Trophoblast cell (in vitro differentiated cells and primary cell): ENCODE results near the gene SORCS1.
A peak's percentile ranks its signal among the peaks of the same experiment; 100 is the strongest.

Experiments used
- DNase-seq, 2 donors: peaks; one replicate each; pipeline ENCODE4 v3.0.0-alpha.2; 2016
- H2AFZ ChIP-seq: 2 replicates; pipeline ENCODE4 v1.6.1; 2013; ENCODE audit warnings: low read length, moderate library complexity, mild to moderate bottlenecking; ENCODE audit not compliant: insufficient read depth, poor library complexity
- H2AK5ac ChIP-seq: 2 replicates; pipeline ENCODE4 v1.6.1; 2013; ENCODE audit warnings: mild to moderate bottlenecking, low read length
- H2BK120ac ChIP-seq: 2 replicates; pipeline ENCODE4 v1.6.1; 2013; ENCODE audit warnings: low read length, mild to moderate bottlenecking, moderate library complexity; ENCODE audit not compliant: insufficient read depth, poor library complexity
- H2BK12ac ChIP-seq: 2 replicates; pipeline ENCODE4 v1.6.1; 2013; ENCODE audit warnings: mild to moderate bottlenecking, low read length, moderate library complexity
- H2BK5ac ChIP-seq: 2 replicates; pipeline ENCODE4 v1.6.1; 2013; ENCODE audit warnings: low read length, low read depth, moderate library complexity, mild to moderate bottlenecking; ENCODE audit not compliant: poor library complexity
- H3K14ac ChIP-seq: 2 replicates; pipeline ENCODE4 v1.6.1; 2013; ENCODE audit warnings: mild to moderate bottlenecking, low read length
- H3K18ac ChIP-seq: 2 replicates; pipeline ENCODE4 v1.6.1; 2013; ENCODE audit warnings: mild to moderate bottlenecking, low read length
- H3K23ac ChIP-seq: 2 replicates; pipeline ENCODE4 v1.6.1; 2013; ENCODE audit warnings: low read length
- H3K27ac ChIP-seq: 2 replicates; pipeline ENCODE4 v1.5.1; 2013; ENCODE audit warnings: low read depth, mild to moderate bottlenecking, inconsistent platforms, low read length, moderate library complexity
- H3K27me3 ChIP-seq: 2 replicates; pipeline ENCODE4 v1.6.1; 2013; ENCODE audit warnings: inconsistent platforms, mild to moderate bottlenecking, low read length, moderate library complexity; ENCODE audit not compliant: insufficient read depth
- H3K36me3 ChIP-seq, 2 experiments: 1 replicate in 1 of 2; 2 replicates in 1 of 2; pipeline ENCODE4 v1.6.1; 2013; ENCODE audit warnings: low read length in 2 of 2, mild to moderate bottlenecking in 2 of 2, moderate library complexity in 1 of 2; ENCODE audit not compliant: insufficient read depth in 2 of 2, control insufficient read depth in 1 of 2
- H3K4ac ChIP-seq: 2 replicates; pipeline ENCODE4 v1.6.1; 2013; ENCODE audit warnings: low read depth, mild to moderate bottlenecking, low read length, moderate library complexity
- H3K4me1 ChIP-seq, 2 experiments: 1 replicate in 1 of 2; 2 replicates in 1 of 2; pipeline ENCODE4 v1.6.1; 2013; ENCODE audit warnings: low read length in 2 of 2, mild to moderate bottlenecking in 2 of 2, moderate library complexity in 1 of 2; ENCODE audit not compliant: insufficient read depth in 2 of 2, control insufficient read depth in 1 of 2
- H3K4me2 ChIP-seq: 2 replicates; pipeline ENCODE4 v1.6.1; 2013; ENCODE audit warnings: inconsistent platforms, mild to moderate bottlenecking, low read length, moderate library complexity
- H3K4me3 ChIP-seq: 2 replicates; pipeline ENCODE4 v1.5.1; 2013; ENCODE audit warnings: mild to moderate bottlenecking, low read depth, low read length, inconsistent platforms
- H3K79me1 ChIP-seq: one replicate; pipeline ENCODE4 v1.6.1; 2013; ENCODE audit warnings: low read length
- H3K79me2 ChIP-seq: 2 replicates; pipeline ENCODE4 v1.6.1; 2013; ENCODE audit warnings: low read length, mild to moderate bottlenecking; ENCODE audit not compliant: control insufficient read depth, insufficient read depth, poor library complexity
- H3K9ac ChIP-seq: 2 replicates; pipeline ENCODE4 v1.6.1; 2013; ENCODE audit warnings: mild to moderate bottlenecking, low read length
- H3K9me3 ChIP-seq: 2 replicates; pipeline ENCODE4 v1.6.1; 2013; ENCODE audit warnings: low read depth, mild to moderate bottlenecking, control low read depth, inconsistent platforms, low read length; ENCODE audit not compliant: insufficient read depth
- H4K12ac ChIP-seq: 2 replicates; pipeline ENCODE4 v1.6.1; 2013; ENCODE audit warnings: low read depth, mild to moderate bottlenecking, low read length, moderate library complexity
- H4K8ac ChIP-seq: 2 replicates; pipeline ENCODE4 v1.6.1; 2013; ENCODE audit warnings: low read depth, mild to moderate bottlenecking, low read length, moderate library complexity
- H4K91ac ChIP-seq: one replicate; pipeline ENCODE4 v1.6.1; 2013; ENCODE audit warnings: low read depth, mild to moderate bottlenecking, low read length, moderate library complexity
- WGBS: extraction: QIAGEN DNeasy Blood & Tissue Kit; methylation state at CpG from one replicate; pipeline ENCODE4 v1.1.7; 2013; ENCODE audit warnings: missing lambda C conversion rate; ENCODE audit not compliant: insufficient read length, insufficient coverage; ENCODE audit errors: extremely low coverage; 5-methylcytosine and 5-hydroxymethylcytosine counted together

SORCS1 gene

DNA sequence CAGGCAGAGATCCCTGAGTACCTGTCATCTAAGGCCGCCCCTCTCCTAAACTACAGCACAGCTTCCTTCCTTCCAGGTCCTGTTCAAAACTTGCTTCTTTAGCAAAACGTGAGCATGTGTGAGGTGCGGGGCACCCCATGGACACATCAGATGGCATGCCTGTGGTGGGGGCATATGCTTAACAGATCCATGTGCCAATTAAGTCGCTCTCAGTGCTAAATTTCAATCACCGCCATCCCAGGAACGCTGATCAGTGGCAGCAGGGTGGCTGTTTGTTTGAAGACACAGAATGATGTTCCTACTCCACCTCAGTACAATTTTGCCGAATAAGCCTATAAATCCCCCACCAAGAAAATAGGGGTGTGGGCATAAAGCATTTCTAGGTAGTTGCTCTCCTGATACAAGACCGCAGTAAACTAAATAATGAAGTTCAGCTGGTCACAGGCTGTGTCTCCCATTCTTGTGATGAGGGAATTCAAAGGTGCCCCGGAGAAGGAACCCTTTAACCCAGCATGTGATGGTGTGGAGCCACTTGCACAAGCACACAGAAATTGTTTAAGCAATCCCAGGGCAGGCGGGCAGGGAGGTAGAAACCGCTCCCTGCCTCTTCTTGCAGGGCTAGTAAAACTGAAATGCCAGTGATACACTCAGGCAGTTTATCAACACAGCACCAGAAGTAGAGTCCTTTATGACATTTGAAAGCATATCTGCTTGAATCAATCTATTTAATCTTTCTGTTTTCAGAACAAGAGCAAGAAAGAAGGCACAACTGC is 205.7 kb downstream of the SORCS1 start:
- Histone ChIP-seq H3K4me2 (no peak overlapping the region), H3K79me2 (no peaks in the 10 kb centered on the region), H3K27me3 (no peaks in the 10 kb centered on the region), H3K79me1 (no peaks in the 10 kb centered on the region), H2AFZ (no peak overlapping the region), H2AK5ac (no peak overlapping the region), H3K4me1 (no peaks in the 10 kb centered on the region), H2BK120ac (no peak overlapping the region), H2BK12ac (no peak overlapping the region), H4K91ac (no peak overlapping the region), H3K27ac (no peak overlapping the region), H3K4me3 (no peak overlapping the region), H3K9ac (no peak overlapping the region), H3K4ac (no peak overlapping the region), H3K9me3 (no peaks in the 10 kb centered on the region), H4K12ac (no peak overlapping the region), H3K14ac (no peak overlapping the region), H3K23ac (no peak overlapping the region), H2BK5ac (no peak overlapping the region), H3K18ac (no peak overlapping the region), H3K36me3 (no peaks in the 10 kb centered on the region), H4K8ac (no peak overlapping the region)
- no peak for DNase-seq
- no CpG with 5 or more reads among the region's 11 CpGs for WGBS

DNA sequence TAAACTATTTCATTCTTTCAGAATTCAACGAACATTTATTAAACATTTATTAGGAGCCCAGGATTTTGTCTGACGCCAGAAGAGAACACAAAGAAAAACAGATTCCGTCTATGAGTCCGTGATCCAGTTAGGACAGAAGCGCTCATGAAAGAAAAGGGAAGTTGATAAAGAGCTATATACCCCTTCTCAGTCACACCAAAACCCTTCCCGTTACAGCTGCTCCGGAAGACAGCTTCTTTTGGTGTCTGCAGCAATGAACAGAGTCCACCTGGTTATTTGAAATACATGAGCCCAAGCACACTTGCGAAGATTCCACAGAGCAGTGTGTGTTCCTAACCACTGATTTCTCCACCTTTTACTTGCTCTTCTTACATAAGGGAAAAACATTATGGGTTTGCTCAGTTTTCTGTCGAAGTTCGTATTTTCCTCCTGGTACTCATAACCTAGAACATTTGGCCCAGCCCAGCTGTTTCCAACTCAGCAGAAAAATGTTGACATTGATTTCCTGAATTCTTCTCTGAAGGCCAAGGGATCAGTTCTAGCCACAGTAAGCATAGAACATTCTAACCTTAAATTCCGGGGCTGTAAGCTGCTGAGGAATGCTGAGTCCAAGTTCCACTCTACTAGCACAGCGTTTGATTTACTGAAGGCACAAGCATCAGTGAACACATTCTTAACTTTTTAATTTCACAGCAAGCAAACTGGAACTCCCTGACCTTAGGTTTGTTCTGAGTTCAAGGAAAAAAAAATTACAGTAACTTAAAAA is 206.5 kb downstream of the SORCS1 start:
- Histone ChIP-seq H3K23ac (no peak overlapping the region), H2AFZ (no peak overlapping the region), H3K79me2 (no peaks in the 10 kb centered on the region)

DNA sequence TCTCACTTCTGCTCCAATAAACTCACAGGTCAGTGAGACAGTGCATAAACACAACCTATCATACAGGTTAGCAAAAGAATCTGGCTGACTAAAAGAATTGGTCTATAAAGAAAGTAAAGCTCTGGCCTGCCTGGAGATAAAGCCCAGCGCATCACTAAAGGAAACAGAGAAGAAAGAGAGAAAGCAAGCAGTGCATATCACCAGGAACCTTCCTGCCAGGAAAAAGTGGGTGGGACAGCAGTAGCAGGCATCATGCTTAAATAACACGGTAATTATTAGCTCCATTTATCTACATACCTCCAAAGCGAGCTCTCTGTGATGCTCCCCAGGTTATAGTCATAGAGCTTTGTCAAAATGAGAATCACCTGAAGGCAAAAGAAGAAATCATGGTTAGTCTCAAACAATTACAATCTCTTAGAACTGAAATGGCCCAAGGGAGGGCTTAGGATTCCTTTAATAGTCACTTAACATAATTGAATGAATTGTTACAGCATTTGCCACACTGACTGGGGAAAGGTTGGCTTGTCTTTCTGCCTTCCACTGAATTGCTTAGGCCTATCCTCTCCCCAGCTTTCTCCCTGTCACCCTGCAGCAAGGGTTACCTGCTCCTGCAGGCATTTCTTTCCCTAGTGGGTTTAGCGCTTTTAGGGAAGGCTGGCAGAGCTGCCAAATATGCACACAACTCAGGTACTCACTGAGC is 208.1 kb downstream of the SORCS1 start:
- WGBS, result no CpG with 5 or more reads among the region's 4 CpGs
- Histone ChIP-seq H2AFZ (no peak overlapping the region), H3K4ac (no peak overlapping the region), H3K23ac (no peak overlapping the region), H3K9ac (no peak overlapping the region), H3K18ac (no peak overlapping the region), H2BK120ac (no peak overlapping the region), H2BK12ac (no peak overlapping the region), H4K12ac (no peak overlapping the region), H3K27ac (no peak overlapping the region), H2AK5ac (no peak overlapping the region), H3K4me3 (no peak overlapping the region), H3K4me2 (no peak overlapping the region), H4K91ac (no peak overlapping the region), H3K36me3 (no peaks in the 10 kb centered on the region), H3K14ac (no peak overlapping the region), H4K8ac (no peak overlapping the region), H2BK5ac (no peak overlapping the region), H3K4me1 (no peaks in the 10 kb centered on the region), H3K79me1 (no peaks in the 10 kb centered on the region), H3K79me2 (no peaks in the 10 kb centered on the region), H3K27me3 (no peaks in the 10 kb centered on the region), H3K9me3 (peaks cover 2% of the 10 kb centered on the region)
- DNase-seq, result no peak

More for the DNA sequence above, 206.5 kb downstream of the SORCS1 start:
- no peaks in the 10 kb centered on the region for H3K36me3 ChIP-seq
- H3K4me3 ChIP-seq, result no peak overlapping the region
- no peak overlapping the region for H3K4me2 ChIP-seq
- no peak overlapping the region for H3K27ac ChIP-seq
- no peak overlapping the region for H3K18ac ChIP-seq
- no peak overlapping the region for H3K4ac ChIP-seq
- no peak overlapping the region for H4K8ac ChIP-seq
- H3K9ac ChIP-seq, result no peak overlapping the region
- no peaks in the 10 kb centered on the region for H3K79me1 ChIP-seq
- H3K4me1 ChIP-seq, result no peaks in the 10 kb centered on the region
- H2AK5ac ChIP-seq, result no peak overlapping the region
- no CpG with 5 or more reads among the region's 12 CpGs for WGBS
- DNase-seq, result no peak
- H2BK120ac ChIP-seq, result no peak overlapping the region
- H2BK12ac ChIP-seq, result no peak overlapping the region
- H3K14ac ChIP-seq, result no peak overlapping the region
- H3K27me3 ChIP-seq, result no peaks in the 10 kb centered on the region
- H3K9me3 ChIP-seq, result no peaks in the 10 kb centered on the region
- no peak overlapping the region for H2BK5ac ChIP-seq
- H4K12ac ChIP-seq, result no peak overlapping the region
- H4K91ac ChIP-seq, result no peak overlapping the region

GRCh38 chr10:106955133-106955532 is 209.4 kb downstream of the SORCS1 start:
- Histone ChIP-seq H3K14ac (no peak overlapping the region), H3K18ac (no peak overlapping the region), H2BK120ac (no peak overlapping the region), H4K91ac (no peak overlapping the region), H2BK12ac (no peak overlapping the region), H2BK5ac (no peak overlapping the region), H2AFZ (no peak overlapping the region), H3K27me3 (no peaks in the 10 kb centered on the region), H3K9me3 (peaks cover 2% of the 10 kb centered on the region), H3K4me1 (no peaks in the 10 kb centered on the region), H3K79me1 (no peaks in the 10 kb centered on the region), H2AK5ac (no peak overlapping the region), H3K4me3 (peak overlapping the region; percentile 47), H4K8ac (no peak overlapping the region), H3K4ac (no peak overlapping the region), H3K79me2 (no peaks in the 10 kb centered on the region), H3K27ac (no peak overlapping the region), H3K4me2 (no peak overlapping the region), H3K9ac (no peak overlapping the region), H3K23ac (no peak overlapping the region), H3K36me3 (no peaks in the 10 kb centered on the region), H4K12ac (no peak overlapping the region)
- WGBS, result no CpG with 5 or more reads among the region's 9 CpGs
- no peak for DNase-seq
